ENCODE results near the gene CEACAM20.

DNA sequence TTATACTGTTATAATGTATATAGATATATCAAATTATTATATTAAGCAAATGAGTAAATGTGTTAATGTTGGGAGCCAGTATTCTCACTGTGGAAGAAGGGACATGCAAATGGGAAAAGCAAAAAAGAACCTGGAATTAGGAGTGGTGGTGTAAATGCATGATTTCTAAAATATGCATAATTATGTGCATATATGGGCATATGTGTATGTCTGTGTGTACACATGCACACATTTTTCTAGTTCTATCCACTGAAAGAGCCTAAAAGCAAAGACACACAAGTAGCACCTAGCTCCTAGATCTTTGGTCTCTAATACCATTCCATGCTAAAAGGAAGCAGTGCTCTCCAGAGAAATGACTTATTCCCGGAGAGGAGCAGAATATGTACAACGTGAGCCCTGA lies 38.3 kb upstream of the CEACAM20 start:
- TF ChIP-seq, protein P1, sequence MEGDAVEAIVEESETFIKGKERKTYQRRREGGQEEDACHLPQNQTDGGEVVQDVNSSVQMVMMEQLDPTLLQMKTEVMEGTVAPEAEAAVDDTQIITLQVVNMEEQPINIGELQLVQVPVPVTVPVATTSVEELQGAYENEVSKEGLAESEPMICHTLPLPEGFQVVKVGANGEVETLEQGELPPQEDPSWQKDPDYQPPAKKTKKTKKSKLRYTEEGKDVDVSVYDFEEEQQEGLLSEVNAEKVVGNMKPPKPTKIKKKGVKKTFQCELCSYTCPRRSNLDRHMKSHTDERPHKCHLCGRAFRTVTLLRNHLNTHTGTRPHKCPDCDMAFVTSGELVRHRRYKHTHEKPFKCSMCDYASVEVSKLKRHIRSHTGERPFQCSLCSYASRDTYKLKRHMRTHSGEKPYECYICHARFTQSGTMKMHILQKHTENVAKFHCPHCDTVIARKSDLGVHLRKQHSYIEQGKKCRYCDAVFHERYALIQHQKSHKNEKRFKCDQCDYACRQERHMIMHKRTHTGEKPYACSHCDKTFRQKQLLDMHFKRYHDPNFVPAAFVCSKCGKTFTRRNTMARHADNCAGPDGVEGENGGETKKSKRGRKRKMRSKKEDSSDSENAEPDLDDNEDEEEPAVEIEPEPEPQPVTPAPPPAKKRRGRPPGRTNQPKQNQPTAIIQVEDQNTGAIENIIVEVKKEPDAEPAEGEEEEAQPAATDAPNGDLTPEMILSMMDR (IDR thresholded peaks at IDR 0.05), result no peak
- TF ChIP-seq POLR2A (IDR thresholded peaks at IDR 0.05) (no peak), EP300 (IDR thresholded peaks at IDR 0.05) (no peak)

Data from ovary (tissue), 3 donors.